GM19455 (cell line): ENCODE data around the gene PLXDC1.
"Not testable (repeated sequence)": the region's sequence is repeated elsewhere in the genome, so short reads cannot be mapped to it uniquely, and the experiment has no call there.

ENCODE experiments used
- ATAC-seq: cut with Tn5 transposase; IDR thresholded peaks from one replicate; pipeline ENCODE4 v1.9.1; 2021; ENCODE audit not compliant: unreplicated experiment

PLXDC1 gene

DNA sequence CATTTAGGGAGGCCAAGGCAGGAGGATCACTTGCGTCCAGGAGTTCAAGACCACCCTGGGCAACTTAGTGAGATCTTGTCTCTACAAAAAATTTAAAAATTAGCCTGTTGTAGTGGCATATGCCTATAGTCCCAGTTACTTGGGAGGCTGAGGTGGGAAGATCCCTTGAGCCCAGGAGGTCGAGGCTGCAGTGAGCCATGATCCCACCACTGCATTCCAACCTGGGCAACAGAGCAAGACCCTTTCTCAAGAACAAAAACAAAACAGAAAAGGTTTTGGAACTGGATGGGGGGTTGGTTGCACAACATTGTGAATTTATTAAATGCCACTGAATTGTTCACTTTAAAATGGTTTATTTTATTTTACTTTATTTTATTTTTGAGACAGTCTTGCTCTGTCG, 21.2 kb downstream of the PLXDC1 start:
- ATAC-seq, result no peak

DNA sequence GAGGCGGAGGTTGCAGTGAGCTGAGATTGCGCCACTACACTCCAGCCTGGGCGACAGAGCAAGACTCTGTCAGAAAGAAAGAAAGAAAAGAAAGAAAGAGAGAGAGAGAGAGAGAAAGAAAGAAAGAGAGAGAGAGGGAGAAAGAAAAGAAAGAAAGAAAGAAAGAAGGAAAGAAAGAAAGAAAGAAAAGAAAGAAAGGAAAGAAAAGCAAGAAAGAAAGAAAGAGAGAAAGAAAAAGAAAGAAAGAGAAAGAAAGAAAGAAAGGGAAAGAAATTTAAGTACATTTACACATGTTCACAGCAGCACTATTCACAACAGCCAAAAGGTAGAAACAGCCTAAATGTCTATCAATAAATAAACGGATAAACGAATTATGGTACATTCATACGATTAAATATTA, 21.9 kb downstream of the PLXDC1 start:
- ATAC-seq, result not testable (repeated sequence)

DNA sequence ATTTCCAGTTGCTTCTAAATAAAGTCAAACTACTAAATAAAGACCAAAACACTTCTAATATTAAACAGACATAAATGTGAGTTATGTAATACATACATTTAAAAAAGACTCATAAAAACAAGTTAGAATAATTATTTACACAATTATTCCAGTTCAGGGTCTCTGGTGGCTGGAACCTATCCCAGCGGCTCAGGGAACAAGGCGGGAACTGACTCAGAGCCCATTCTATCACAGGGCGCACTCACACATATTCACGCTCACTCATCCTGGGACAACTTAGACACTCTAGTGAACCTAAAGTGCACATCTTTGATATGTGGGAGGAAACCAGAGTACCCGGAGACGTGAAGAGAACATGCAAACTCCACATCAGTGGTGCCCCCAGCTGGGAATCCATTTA, 25.0 kb downstream of the PLXDC1 start:
- no peak for ATAC-seq

DNA sequence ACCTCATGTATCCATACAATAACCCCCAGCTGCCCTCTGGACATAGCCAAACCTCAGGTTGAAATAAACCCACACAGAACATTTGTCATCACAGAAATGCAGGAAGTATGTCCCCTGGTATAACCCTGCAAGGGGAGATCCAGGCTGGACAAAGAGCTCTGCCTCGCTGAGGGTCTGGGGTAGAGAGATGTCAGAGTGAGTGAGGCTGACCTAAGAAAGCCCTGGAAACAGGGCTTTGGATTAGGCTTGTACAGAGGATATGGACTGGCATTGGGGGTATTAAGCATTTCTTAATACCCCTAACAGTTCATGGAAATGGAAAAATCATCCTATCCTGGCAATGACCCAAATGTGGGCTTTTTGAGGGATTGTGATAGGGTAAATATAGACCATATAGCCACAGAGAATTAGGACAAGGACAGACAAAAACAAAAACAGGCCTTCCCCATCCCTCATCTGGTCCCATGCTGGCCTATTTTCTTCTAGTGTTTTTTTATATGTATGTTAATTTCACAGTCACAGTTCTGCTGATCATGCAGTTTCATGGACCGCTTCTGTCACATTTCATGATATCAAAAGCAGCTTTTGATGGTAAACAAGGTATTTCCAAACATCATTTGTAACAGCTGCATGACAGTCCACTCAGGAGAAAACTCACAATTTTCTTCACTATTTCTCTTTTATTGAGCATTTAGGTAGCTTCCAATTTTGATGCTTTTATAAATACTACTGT, 26.1 kb downstream of the PLXDC1 start:
- no peak for ATAC-seq

DNA sequence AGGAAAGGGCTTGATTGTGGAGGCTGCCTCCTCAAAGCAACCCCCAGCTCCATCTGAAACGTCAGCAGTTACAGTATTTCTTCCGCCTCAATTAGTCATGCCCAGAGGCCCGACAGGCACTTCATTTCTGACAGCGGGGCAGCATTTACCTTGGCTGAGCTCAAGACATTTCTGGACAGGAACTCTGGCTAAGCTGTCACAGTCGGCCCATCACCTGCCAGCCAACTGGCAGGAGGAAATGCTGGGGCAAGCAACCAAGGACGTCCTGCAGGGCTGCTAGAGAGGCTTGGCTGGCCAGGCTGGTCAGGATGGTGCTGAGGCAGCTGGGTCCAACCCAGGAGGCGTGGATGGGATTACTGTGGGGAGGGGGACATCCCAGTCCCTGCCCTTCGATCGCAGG, 27.8 kb downstream of the PLXDC1 start:
- no peak for ATAC-seq

DNA sequence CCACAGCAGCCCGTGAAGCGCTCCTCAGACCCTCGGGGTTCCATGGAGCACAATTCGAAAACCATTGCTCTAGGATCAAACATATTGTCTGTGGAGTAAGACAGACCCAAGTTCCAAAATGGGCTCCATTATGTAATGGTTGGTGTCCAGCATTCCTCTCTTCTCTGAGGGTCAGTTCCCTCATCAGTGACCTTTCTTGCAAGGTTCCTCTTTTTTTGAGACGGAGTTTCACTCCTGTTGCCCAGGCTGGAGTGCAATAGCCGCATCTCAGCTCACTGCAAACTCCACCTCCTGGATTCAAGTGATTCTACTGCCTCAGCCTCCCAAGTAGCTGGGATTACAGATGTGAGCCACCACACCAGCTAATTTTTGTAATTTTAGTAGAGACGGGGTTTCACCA, 28.4 kb downstream of the PLXDC1 start:
- no peak for ATAC-seq

DNA sequence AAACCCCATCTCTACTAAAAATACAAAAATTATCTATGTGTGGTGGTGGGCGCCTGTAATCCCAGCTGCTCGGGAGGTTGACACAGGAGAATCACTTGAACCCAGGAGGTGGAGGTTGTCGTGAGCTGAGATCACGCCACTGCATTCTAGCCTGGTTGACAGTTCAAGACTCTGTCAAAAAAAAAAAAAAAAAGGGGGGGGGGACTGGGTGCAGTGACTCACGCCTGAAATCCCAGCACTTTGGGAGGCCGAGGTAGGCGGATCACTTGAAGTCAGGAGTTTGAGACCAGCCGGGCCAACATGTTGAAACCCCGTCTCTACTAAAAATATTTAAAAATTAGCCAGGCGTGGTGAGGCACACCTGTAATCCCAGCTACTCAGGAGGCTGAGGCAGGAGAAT, 29.5 kb downstream of the PLXDC1 start:
- ATAC-seq, result not testable (repeated sequence)

DNA sequence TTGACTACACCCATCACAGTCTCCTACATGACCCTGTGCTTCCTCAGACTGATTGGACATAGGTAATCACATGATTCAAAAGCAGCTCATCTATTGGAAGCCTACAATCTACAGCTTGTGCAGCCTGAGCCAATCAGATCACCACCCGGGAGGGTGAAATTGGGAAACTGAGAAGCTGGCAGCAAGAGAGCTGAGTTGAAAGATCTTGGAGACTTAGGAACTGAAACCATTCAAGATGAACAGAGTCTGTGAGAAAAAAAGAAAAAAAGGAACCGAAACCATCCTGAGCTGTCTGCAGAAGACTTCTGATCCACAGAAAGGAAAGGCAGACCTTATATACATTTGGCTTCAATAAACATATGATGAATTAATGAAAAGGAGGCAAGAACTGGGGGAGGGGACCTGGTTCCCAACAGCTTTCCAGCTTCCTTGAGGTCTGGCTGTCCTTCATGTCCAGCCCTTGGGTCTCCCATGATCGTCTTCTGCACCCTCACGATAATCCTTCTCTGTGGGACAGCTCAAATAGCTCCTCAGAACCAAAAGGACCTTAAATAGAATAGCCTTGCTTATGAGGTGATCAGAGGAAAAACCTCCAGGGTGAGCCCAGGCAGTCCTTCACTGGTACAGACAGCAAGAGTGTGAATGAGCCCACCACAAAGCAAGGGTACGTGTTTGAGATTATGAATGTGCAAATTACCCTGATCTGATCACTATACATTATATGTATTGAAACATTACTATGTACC, 32.6 kb downstream of the PLXDC1 start:
- ATAC-seq, result no peak

DNA sequence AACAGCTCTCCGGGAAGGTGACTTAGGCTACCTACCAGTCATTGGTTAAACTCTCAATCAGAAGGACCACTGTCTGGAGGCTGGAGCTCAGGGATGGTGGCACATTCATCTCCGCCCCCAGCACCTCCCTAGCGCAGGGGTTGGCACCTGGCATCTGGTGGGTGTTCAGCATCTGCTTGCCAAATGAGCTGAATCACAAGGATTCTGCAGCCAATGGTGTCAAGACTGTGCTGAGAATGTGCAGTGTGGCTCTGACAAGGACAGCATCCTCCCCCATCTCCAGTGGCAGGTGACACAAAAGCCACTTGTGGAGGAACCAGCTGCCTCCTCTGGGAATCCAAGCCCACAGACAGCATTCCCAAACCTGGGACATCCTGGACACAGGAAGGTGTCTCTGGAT, 35.2 kb downstream of the PLXDC1 start:
- ATAC-seq, result no peak

DNA sequence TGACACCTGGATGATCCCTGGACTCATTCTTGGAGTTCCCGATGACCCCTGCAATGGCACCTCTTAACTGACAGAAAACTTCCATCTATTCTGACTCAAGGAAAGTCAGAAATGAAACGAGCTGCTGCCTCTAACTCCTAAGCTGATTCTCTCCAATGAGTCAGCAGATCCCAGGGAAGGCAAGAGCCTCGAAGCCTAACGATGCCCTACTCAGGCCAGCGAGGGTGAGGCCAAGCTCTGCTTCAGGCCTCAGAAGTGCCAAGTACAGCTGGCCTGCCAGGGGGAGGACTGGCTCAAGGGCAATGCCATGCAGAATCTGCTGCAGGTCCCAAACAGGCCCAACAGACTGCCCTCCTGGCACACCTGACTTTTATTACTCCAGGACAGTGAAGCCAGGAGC, 36.3 kb downstream of the PLXDC1 start:
- no peak for ATAC-seq

DNA sequence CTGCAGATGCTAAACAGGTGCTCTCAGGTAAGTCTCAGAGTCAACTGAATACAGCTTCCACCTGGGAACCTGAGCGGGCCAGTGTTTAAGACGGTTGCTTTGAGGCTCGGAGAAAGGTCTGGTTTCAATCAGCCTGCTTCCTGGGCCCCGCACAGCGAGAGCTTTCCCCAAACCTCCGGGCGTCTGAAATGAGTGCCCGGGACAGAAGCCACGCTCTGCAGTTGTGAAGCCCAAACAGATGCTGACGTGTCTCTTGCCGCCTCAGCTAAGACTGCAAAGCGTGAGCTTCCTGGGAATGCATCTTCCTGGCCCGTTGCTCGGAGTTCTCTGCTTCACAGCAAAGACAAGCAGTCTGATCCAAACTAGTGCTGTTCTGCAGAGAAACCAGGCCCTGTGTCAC, 36.7 kb downstream of the PLXDC1 start:
- ATAC-seq, result no peak

DNA sequence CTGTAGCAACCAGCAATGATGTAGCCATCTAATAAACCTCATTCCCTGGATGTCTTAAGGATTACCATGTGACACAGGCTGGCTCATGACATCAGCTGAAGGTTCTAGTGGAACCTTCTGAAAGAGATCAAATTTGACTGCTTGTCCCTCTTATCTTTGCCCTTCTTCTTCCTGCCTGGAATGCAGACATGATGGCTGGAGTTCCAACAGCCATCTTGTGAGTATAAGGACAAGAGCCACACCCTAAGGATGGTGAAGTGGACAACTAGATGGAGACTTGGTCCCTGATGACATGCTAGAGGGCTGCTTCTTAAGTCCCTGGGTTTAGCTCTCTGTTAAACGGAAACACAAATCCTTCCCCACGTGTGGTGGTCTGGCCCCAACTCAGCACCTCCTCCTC, 37.6 kb downstream of the PLXDC1 start:
- no peak for ATAC-seq

DNA sequence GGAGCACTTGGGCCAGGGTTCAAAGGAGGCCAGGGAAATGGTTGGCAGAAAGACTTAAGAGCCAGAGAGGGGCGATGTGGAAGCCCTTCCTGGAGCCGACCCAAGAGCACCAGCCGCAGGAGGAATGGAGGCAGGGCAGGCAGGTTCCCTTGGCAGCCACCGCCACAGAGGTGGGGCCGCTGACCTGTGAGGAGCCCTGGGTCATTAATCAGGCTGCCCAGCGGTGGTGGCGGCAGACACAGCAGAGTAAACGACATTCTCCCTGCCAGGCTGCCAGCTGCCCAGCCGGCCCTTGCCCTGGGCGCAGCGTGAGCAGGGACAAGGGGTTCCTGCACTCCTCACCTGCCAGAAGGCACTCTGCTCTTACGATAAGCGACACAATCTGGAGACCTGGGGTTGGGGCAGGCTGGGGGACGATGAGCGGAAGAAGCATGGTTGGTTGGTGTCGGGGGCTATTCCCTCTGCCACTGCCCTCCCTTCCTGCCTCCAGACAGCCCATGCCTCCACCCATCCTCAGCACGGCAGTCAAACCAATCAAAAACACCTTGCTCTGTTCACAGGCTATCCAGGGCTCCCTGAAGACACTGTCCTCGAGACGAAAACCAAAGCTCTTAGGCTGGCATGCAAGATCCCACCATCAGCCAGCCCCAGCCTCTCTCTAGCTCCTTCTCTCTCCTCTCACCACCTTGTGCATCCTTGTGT, 40.9 kb downstream of the PLXDC1 start:
- no peak for ATAC-seq

DNA sequence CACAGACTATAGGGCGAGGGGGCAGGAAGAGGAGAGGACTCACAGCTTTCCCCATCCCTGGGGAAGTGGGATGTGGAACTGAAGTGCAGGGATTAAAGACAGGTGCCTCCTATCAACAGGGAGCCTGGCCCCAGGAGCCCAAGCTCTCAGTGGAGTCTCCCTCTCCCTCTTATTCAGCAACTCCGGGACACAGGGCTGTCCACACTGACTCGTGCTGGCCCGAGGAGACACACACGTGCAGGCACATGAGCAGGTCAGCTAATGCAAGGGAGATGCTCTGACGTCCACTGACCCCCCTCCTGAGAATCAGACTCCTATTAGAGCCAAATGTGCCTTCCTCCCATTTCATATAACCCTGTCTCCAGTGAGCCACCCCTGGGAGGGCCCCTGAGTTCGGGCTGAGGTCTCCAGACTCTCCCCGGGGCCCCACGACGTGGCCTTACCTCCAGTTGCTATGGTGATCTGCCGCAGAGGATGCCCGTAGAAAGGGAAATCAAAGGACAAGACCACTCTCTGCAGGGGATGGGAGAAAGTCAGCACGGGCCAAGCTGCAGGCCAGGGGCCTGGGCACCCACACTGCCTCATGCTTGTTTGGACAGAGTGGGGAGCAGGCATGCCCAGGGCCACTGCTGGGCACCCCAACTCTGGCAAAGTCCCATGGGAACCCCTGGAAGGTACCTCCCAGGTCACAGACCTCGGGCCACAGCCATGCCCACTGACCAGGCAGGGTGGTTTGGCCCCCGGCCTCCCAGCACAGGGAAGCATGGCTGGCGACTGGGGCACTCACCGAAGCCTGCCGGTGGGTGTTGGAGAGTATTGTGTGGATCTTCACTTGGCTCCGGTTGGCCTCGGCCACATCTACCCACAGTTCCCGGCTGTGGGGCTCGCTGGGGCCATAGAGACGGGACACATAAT, 42.7 kb downstream of the PLXDC1 start:
- no peak for ATAC-seq

DNA sequence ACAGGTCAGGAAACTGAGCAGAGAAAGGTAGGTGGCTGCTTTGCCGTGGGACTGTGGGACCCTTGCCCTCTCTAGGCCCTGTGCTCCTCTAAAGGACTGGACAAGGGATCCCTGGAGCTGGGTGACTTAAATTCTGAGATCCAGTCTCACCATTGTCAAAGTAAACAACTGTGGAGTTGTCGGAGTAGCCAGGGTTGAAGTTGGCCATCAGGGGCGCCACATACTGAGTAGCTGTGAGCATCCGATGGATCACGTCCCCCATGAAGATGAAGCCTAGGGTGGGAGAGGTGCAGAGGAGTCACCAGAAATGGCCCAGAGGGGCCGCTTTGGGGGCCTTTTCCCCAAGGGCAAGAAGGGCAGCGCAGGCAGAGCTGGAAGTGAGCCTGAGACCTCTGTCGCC, 43.5 kb downstream of the PLXDC1 start:
- no peak for ATAC-seq

DNA sequence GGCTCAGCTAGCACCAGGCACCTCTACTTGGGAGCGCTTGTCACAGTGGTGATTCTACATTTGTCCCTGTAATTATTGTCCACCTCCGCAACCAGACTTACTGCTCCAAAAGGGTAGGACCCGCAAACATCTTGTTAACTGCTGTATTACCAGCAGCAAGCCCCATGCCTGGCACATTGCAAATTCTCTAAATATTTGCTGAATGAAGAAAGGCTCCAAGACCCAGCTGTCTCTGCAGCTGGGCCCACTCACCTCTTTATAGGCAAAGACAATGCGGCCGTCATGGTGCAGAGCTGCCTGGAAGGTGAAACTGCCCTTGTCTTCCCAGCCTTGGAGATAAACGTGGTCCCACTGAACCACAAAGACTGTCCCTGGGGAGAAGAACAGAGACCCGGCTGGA, 44.3 kb downstream of the PLXDC1 start:
- ATAC-seq, result no peak

DNA sequence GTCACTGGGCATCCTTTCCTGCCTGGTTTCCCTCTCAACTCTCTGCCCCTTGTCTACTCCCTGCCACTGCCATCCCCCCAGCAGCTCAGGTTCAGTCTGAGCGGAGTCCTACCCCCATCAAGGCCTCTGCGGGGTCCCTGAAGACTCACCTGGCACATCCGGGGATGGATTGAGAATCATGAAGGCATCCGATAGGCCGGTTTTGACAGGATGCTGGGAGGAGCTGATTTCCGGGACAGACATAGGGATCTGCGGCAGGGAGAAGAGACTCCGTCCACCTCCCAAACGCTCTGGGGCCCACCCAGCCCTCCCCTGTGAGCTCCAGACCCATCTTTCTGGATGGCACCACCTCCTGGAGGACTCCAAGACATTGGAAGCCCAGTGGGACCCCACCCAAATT, 45.7 kb downstream of the PLXDC1 start:
- no peak for ATAC-seq

DNA sequence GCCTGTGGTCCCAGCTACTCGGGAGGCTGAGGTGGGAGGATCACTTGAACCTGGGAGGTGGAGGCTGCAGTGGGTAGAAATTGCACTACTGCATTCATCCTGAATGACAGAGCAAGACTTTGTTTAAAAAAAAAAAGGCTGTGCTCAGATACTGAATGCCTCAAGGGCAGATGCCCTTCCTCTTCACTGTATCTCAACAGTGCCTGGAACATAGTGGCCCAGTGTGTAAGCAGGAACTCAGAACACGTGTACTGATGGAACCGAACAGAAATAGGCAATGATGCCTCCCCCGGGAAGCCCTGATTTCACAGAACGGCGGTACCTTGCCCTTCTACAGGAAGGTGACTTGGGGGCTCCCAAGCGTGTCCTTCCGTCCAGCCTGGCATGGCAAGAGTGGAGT, 46.8 kb downstream of the PLXDC1 start:
- no peak for ATAC-seq

DNA sequence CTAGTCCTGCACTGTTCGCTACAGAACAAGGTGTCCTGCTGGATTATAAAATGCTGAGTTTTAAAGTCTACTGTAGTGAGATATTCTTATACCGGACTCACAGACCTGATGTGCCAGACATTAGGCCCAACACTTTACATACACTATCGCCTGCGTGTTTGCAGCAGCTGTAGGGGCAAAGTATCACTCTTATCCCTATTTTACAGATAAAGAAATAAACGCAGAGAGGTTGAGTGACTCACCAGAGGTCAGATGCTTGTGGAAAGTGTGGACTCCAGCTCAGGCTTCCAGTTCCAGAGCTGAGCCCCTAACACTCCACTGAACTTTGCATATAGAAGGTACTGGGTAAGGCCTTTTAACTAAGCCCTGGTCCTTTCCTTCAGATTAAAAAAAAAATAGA, 47.4 kb downstream of the PLXDC1 start:
- no peak for ATAC-seq

DNA sequence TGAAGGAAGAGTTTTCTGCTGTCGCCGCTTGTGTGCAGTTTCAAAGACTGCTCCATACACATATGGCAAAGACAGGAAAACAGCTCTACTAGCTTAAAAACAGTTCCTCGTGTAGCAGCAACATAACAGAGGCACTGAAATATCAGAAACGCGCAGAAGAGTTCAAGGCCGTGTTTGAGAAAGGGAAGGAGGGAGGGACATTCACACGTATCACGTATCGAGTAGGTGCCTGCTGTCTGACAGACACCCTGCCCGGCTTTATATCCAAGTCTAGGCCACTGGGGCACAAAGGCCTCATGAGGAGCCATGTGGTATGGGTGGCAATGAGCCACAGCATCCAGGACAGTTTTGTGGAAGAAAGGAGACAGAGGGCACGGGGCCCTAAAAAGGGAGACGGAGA, 50.3 kb downstream of the PLXDC1 start:
- no peak for ATAC-seq

DNA sequence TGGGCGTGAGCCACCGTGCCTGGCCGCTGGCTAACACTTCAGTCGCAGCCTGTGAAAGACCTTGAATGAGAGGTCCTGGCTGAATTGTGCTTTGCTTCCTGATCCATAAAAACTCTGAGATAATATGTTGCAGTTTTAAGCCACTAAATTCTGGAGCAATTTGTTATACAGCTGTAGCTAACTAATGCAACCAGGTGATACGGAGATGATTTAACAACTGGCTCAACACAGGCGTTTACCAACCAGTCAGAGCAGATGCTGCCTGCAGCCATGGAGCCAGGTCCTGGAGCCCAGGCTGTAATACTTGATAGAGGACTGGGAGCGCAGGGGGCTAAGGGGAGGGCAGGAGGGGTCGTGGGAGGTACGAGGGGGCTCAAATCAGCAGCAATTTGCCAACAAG, 50.9 kb downstream of the PLXDC1 start:
- no peak for ATAC-seq
